OCI-LY7 (cell line): ENCODE results near the gene CNBD2.

Experiments used
- CTCF ChIP-seq: fragments of 200-600 bp; sonication (generic); conservative IDR thresholded peaks from 2 replicates; pipeline ENCODE4 v1.5.1; 2014; ENCODE audit warnings: mild to moderate bottlenecking, antibody characterized with exemption, low read length, moderate library complexity, mixed read lengths
- EZH2phosphoT487 ChIP-seq: fragments of 200-600 bp; sonication (generic); IDR thresholded peaks from 2 replicates; pipeline ENCODE4 v1.6.1; 2018; ENCODE audit warnings: low read depth, borderline replicate concordance, mild to moderate bottlenecking, mixed run types, antibody characterized with exemption, low read length, moderate library complexity, mixed read lengths

GRCh38 chr20:36070451-36070850 is 102.1 kb downstream of the CNBD2 start:
- TF ChIP-seq CTCF (no peak), EZH2phosphoT487 (no peak)
